ENCODE measurements around the gene ZFPM1.

DNA sequence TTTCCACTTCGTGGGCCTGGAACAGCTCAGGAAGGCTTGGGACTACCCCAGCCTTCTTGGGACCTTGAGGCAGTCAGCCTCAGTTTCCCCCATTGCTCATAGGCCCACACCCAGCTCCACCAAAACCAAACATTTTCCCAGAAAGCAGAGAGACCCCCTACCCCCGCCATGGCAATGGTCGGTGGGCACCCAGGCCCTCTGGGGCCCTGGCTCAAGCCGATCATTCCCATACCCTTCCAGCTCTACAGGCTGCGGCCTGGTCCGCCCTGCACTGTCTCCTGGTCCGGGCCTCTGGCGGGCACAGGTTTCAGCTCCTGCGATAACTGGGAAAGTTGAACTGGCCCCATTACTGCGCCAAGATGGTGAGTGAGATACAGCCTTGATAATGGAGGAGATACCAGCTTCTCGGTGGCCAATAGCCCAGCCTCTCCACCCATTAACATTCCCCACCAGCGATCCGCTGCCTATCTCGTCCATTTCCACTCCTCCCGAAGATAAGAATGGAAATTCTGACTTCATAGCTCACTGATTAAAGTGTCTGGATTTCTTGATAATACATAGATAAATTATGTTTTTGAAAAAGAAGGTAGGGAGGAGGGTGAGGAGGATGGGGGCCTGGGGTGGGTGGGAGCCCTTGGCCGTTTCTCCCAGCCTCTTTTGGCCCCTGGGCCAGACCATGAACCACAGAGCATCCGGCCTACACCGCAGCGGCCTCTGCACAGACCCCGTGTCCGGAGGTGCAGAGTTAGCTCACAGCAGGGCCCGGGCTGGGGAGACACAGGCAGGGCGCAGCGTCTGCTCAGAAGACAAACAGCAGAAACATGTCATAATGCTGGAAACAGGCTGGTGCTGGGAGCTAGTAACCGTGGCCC, 11.6 kb downstream of the ZFPM1 start:
- TF ChIP-seq RAD21 (IDR thresholded peaks at IDR 0.05; ENCODE audit: low read depth) (no peak), FOXM1 (IDR thresholded peaks at IDR 0.05; ENCODE audit: borderline replicate concordance, low read depth) (no peak), EP300 (IDR thresholded peaks at IDR 0.05; ENCODE audit: borderline replicate concordance) (no peak)
- TF ChIP-seq, protein P1, sequence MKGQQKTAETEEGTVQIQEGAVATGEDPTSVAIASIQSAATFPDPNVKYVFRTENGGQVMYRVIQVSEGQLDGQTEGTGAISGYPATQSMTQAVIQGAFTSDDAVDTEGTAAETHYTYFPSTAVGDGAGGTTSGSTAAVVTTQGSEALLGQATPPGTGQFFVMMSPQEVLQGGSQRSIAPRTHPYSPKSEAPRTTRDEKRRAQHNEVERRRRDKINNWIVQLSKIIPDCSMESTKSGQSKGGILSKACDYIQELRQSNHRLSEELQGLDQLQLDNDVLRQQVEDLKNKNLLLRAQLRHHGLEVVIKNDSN (IDR thresholded peaks at IDR 0.05): no peak
